ENCODE data around the gene PGBD5.

PGBD5 gene

DNA sequence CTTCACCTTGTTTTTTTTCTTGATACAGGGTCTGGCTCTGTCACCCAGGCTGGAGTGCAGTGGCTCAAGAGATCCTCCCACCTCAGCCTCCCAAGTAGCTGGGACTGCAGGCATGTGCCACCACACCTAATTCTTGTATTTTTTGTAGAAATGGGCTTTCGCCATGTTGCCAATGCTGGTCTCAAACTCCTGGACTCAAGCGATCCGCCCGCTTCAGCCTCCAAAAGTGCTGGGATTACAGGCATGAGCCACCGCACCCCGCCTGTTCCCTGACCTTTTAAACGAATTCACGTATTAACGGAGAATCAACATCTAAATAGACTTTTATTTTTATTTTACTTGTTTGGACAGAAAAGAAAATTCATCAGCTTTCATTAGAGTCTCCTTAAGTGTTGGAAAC is 104.8 kb downstream of the PGBD5 start:
- no peak for DNase-seq

GRCh38 chr1:230320804-230321203 is 105.3 kb downstream of the PGBD5 start:
- DNase-seq: no peak

GRCh38 chr1:230319014-230319747 is 107.0 kb downstream of the PGBD5 start:
- no peak for DNase-seq

DNA sequence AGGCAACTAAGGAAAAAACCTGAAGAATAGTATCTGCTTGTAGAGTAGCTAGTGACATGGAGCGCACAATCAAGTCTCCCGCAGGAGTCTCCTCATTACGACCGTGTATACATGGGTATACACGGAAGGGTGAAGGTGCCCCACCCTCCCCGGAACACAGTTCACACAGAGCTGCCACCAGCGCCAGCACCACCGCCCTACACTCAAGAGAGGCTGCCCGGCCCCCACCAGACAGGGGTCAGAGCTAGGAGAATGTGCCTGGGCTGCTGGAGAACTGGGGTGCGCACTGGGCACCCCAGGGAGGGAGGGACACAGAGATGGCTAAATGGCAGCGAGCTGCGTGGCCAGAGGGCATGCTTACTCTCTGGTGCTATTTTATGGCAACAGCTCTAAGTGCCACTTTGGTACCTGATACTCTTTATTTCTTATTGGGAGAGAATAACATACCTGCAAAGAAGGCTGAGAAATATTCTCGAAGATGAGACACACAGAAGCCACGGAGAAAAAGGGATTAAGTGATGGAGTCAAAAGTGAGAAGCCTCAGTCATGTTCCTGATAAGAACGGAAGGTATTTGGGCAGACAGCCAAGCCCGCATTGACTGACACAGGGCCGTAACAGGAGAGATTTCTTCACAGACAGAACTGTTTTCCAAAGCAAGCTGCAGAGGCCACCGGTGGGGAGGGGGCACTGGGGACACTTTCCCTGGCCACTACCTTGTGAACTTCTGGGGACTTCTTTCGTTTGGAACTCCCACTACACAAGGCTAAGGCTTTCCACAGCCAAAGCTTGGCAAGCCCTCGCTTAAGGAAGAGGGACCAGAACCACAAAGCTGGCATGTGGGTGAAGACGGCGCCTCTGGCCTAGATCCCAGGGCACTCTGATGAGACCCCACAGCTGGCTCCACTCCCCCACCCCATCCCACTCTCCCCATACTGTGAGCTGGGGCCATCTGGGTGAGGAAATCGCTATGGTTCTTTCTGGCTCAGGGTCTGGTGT is 108.0 kb downstream of the PGBD5 start:
- no peak for DNase-seq

GRCh38 chr1:230316864-230317745 is 109.0 kb downstream of the PGBD5 start:
- no peak for DNase-seq

DNA sequence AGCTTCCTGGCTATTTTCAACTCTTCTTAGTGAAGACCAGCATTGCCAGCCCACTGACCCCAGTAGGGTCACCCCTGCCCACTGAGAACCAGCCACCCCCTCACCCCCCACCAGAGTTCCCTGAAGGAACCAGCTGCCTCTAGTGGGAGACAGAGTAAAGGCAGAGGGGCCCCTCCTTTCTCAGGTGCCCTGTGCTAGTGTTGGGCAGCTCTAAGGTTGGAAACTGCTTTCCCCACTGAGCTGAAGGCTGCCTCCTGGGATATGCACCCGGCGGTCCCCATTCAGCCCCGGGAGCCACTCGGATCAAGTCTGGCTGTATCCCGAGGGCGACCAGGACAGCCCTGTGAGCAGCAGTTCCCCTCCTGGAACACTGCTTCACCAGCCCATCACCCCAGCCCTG is 111.0 kb downstream of the PGBD5 start:
- DNase-seq: no peak

DNA sequence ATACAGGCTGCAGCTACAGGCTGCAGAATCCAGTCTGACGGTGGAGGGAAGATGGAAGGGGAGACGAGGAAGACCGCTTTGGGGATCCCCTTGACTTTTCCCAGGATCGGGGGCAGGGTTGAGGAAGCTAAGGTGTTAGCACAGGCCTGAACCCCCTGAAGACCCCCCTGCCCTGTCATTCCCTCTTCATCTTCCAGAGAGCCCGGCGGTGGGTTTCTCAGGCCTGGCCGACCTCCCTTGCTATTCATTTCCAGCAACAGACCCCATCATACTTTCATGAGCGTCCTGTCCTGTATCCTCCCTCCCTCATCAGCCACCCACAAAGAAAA is 112.0 kb downstream of the PGBD5 start:
- DNase-seq: no peak

DNA sequence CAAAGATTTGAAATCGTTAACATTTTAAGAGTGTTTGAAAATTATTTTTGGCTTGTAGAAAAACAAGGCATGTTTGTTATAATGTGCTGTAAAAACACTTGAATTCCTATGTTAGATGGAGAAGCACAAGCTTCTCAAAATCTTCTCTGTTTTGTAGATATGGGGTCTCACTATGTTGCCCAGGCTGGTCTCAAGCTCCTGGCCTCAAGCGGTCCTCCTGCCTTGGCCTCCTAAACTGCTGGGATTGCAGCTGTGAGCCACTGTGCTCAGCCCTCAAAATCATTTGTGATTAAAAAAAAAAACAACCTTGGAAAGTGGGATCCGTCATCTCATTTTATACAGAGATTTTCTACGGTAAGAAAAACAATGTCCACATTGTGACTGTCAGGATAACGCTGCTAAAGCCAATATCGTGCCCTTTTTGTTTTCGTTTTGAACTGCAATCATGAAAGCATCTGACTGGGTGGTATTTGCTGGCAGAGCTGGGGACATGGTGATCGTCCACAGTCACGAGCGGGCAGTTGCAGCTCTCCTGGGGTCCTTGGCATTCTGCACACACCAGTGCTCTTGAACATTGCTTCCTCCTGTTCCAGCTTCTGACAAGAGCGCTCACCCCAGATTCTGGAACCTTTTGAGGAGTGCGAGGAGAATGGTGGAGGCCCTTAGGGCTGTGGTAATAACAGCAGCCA is 112.5 kb downstream of the PGBD5 start:
- DNase-seq: no peak

DNA sequence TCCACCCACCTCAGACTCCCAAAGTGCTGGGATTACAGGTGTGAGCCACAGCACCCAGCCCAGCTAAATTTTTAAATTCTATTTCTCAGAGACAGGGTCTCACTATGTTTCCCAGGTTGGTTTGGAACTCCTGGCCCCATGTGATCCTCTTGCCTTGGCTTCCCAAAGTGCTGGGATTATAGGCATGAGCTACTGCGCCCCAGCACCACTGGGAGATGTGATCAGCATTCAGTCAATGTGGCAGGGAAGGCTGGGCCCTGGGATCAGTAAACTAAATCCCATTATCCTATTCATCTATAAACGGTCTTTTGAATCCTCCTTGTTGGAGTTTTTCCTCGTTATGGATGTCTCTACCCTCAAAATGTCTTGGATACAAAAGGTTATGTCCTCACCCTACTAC is 113.5 kb downstream of the PGBD5 start:
- DNase-seq: no peak

DNA sequence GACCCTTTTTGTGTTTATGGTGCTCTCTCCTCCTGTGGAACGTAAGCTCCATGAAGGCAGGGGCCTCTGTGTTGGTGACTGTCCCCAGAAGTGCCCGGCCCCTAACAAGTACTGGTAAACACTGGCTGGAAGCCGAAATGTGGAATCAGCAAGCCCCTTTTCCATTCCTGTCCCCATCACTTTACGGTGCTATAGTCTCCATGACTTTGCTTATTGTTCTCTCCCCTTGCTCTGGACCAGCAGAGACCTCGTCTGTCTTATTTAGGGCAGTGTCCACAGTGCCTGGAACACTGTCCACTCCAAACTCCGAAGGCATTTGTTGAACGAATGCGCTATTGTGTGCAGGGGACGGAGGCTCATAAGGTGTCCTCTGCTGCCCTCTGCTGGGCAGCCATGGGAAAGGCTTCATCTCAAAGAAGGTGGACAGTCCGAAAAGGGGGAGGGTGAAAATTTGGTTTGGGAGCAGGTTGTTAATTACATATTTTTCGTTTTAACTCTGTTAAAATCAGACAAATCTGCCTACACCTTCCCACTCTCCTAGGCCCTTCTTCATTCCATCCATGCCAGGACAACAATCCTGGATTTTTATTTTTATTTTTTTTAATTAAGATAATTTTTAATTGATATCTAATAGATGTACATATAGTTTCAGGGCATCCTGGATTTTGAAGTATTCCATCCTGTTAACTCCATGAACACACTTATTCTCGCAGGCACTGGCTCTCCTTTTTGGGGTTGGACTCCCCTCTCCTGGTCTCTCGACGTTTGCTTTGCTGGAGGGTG is 115.6 kb downstream of the PGBD5 start:
- DNase-seq: peak; percentile 78

GRCh38 chr1:230309646-230310177 is 116.4 kb downstream of the PGBD5 start:
- DNase-seq: no peak

- DNase-seq: no peak
Observed at GRCh38 chr1:230308821-230309220, 117.3 kb downstream of the PGBD5 start.

DNA sequence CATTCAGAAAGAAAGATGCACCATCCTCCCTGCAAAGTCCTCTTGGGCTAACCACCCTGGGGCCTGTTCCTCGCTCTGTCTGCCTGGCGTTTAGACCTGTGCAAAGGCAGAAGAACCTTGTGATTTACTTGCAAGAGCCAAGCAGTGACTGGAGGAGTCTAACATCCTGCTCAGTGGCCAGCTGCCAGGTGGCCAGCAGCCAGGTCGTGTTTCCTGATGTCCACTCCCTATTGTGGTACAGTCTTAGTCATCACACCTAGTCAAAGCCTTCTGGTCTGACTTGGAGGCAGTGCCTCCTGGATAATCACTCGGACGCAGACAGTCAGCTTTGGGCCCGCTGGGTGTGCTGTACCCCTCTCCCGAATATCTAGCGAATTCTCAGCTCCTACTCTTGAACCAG is 118.1 kb downstream of the PGBD5 start:
- DNase-seq: peak; percentile 18

GRCh38 chr1:230307213-230307612 is 118.9 kb downstream of the PGBD5 start:
- no peak for DNase-seq

DNA sequence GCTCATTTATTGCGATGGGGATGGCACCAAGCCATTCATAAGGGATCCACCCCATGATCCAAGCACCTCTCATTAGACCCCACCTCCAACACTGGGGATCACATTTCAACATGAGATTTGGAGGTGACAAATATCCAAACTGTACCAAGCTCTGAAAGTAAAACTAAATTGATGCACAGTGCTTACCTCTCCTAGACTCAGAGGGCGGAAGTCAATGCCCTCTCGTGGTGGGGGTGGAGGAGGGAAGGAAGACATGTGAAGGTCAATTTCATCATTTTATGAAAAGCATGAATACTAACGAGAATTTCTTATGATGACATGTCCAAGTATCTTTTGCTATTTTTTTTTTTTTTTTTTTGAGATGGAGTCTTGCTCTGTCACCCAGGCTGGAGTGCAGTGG is 120.0 kb downstream of the PGBD5 start:
- DNase-seq: no peak

GRCh38 chr1:230303822-230304221 is 122.3 kb downstream of the PGBD5 start:
- DNase-seq: peak; percentile 55

DNA sequence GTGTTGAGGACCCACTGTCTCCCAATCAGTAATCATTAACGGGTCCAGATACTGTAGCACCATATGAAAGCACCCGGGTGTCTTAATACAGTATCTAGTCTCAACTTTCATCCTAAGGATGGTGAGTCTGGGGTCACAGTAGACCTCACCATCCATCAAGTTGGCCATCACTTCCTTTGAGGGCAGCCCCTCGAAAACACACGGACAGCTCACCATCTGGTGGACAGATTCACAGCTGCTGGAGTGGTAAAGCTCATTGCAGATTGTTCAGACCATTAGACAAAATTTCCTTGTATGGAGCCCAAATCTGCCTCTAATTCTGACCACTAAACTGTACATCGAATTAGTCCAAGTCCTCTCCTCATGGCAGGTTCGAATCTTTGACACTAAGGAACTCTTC is 123.1 kb downstream of the PGBD5 start:
- no peak for DNase-seq

- DNase-seq: no peak
Observed at GRCh38 chr1:230301822-230302221, 124.3 kb downstream of the PGBD5 start.

DNA sequence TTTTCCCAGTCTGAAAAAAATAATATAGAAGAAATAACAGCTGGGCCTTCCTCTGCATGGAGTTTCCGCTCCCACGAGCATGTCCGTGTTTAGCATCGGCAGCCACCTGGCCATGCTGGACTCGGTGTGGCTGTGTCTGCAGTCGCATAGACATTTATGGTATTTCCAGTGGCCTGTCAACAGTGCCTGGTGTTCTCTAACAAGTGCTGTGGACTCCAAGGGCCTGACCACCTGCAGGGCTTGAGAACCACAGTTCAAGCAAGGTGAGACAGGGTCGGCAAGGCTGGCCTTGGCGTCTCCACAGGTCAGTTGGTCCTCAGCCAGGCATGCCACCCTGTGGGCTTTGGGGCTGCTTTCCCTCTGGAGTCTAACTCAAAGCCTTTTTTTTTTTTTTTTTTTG is 124.8 kb downstream of the PGBD5 start:
- no peak for DNase-seq

GRCh38 chr1:230300322-230301301 is 125.5 kb downstream of the PGBD5 start:
- DNase-seq: no peak
